ENCODE data around the gene ENOX1.

The ENOX1 gene

DNA sequence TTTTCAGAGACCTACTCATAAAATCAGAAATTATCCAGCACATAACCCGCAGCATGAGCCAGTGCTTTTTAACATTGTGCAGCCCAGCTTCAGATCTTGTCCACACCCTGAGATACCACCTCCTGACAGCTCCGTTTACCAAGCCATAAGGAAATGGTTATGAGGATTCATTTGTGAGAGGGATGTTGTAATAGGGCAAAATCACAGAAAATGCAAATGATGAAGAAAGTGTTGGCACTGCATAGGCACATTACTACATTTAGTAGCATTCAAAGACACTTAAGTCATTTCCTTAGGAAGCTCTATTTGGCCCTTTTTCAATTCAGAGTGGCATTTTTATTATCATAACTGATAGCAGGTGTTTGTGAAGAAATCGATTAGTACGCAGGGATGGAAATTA lies 485.9 kb downstream of the ENOX1 start:
- TF ChIP-seq, protein P1, sequence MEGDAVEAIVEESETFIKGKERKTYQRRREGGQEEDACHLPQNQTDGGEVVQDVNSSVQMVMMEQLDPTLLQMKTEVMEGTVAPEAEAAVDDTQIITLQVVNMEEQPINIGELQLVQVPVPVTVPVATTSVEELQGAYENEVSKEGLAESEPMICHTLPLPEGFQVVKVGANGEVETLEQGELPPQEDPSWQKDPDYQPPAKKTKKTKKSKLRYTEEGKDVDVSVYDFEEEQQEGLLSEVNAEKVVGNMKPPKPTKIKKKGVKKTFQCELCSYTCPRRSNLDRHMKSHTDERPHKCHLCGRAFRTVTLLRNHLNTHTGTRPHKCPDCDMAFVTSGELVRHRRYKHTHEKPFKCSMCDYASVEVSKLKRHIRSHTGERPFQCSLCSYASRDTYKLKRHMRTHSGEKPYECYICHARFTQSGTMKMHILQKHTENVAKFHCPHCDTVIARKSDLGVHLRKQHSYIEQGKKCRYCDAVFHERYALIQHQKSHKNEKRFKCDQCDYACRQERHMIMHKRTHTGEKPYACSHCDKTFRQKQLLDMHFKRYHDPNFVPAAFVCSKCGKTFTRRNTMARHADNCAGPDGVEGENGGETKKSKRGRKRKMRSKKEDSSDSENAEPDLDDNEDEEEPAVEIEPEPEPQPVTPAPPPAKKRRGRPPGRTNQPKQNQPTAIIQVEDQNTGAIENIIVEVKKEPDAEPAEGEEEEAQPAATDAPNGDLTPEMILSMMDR (IDR thresholded peaks at IDR 0.05; ENCODE audit: low read depth, low read length) = no peak
- no peak overlapping the region for H3K4me3 ChIP-seq (ENCODE audit: low read depth, low read length)
- no peak for DNase-seq (ENCODE audit: low read depth, low spot score)
- in situ Hi-C loops (cut with HindIII; ENCODE audit: low sequenced_read_pairs) = no loop called here

DNA sequence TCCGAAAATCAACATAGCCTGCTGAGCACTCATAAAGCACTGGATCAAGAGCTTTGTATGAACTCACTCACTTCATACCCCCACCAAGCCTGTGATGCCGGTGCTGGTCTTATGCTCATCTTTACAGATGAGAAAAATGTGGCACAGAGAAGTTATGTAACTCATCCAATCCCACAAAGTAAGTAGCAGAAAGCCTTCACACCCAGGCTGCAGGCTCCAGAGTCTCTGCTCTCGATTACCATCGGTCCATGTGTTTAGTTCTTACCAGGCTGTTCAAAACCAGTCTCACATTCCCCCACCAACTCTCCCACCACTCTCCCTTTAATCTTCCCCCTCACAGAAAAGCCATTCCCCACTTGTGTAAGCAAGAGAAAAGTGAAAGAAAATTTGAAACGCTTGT lies 487.4 kb downstream of the ENOX1 start:
- DNase-seq (ENCODE audit: low read depth, low spot score) = no peak
- H3K4me3 ChIP-seq (ENCODE audit: low read depth, low read length) = no peak overlapping the region
- in situ Hi-C loops (cut with HindIII; ENCODE audit: low sequenced_read_pairs) = no loop called here
- TF ChIP-seq, protein P1 (IDR thresholded peaks at IDR 0.05; ENCODE audit: low read depth, low read length) = no peak

DNA sequence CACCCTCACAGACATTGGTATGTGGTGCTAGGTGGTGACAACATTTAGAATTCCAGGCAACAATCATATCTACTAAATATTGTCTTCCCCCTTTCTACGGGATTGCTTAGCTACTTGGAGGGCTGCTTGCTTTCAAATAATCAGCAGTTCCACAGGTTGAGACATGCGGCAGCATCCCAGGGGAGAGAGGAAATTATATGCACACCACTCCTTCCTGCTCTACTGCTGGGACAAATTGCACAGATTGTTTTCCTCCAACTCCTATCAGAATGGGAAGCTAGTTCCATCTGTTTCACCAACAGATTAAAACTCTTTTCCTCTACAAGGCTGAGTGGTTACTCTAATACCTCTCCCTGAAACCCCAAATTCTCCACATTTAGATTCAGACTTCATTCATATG lies 488.0 kb downstream of the ENOX1 start:
- in situ Hi-C loops (cut with HindIII; ENCODE audit: low sequenced_read_pairs) = no loop called here
- no peak for DNase-seq (ENCODE audit: low read depth, low spot score)
- no peak overlapping the region for H3K4me3 ChIP-seq (ENCODE audit: low read depth, low read length)
- TF ChIP-seq, protein P1 (IDR thresholded peaks at IDR 0.05; ENCODE audit: low read depth, low read length) = no peak

DNA sequence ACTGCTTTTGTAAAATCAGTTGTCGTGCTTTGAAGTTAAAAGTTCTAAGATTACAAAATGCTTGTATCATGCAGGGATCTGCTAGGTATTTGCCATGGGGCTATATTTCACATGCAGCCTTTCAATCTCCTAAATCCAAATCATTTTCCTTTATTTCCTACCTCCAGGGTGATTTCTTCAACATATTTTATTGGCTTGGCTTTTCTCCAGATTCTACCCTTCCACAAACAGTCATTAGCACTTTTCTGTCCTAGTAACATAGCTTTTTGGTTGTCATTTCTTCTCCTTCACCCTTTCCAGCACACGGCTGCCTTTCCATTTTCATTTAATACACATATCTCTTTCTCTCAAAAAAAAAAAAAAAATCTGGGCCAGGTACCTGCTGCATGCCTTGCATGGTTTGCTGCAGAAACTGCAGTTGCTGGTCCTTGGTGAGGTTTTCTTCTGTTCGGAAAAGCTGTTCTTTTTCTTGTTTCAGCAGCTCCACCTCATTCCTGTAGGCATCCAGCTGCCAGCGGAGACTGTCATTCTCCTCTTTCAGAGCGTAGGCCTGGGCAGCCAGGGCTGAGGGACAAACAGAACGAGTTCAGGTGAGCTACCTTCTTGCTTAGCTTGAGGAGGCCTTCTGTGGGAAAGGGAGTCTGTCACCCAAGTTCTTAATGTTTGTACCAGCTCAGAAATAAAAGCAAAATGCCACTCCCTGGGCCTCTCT lies 488.6 kb downstream of the ENOX1 start:
- no peak overlapping the region for H3K4me3 ChIP-seq (ENCODE audit: low read depth, low read length)
- DNase-seq (ENCODE audit: low read depth, low spot score) = no peak
- TF ChIP-seq, protein P1 (IDR thresholded peaks at IDR 0.05; ENCODE audit: low read depth, low read length) = no peak
- in situ Hi-C loops (cut with HindIII; ENCODE audit: low sequenced_read_pairs) = no loop called here

DNA sequence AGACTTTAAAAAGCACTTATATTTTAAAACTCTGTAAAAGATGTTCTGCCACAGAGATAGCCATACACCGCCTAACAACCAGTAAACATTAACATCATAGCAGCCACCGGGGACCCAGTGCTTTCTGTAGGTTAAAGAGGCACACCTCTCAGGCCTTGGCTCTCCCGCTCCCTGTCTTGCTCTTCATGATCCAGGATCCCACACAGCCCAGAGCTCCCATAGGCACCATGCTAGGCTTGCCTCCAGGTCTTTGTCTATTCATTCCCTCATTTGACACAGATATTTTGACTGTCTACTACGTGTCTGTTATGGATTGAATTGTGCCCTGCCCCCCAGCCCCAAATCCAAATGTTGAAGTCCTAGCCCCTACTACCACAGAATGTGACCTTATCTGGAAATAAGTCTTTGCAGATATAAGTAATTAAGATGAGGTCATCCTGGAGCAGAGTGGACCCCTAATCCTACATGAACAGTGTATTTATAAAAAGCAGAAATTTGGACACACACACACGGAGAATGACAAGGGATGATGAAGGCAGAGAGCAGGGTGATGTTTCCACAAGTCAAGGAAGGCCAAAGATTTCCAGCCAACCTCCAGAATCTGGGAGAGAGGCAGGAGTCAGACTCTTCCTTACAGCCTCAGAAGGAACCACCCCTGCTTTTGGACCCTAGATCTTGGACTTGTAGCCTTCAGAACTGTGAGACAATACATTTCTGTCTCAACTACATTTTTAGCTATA lies 490.8 kb downstream of the ENOX1 start:
- in situ Hi-C loops (cut with HindIII; ENCODE audit: low sequenced_read_pairs) = no loop called here
- DNase-seq (ENCODE audit: low read depth, low spot score) = no peak
- TF ChIP-seq, protein P1 (IDR thresholded peaks at IDR 0.05; ENCODE audit: low read depth, low read length) = no peak
- no peak overlapping the region for H3K4me3 ChIP-seq (ENCODE audit: low read depth, low read length)

DNA sequence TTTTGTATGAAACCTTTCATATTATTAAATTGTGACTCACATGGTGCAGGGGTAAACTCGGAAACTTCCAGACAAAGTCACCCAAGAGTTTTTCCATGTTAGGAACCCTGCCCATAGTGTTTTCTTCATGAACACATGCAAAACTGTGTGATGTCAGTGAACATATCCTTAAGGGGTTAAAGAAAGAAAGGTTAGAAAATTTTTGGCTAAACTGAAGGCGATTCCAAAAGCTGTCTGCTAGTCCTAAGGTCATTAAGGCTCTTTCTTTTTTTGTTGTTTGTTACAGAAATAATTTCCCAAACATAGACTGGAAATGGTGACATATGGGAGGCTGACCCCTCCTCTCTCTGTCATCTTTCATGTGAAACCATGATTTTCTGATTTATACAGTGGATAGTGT lies 491.5 kb downstream of the ENOX1 start:
- in situ Hi-C loops (cut with HindIII; ENCODE audit: low sequenced_read_pairs) = no loop called here
- no peak overlapping the region for H3K4me3 ChIP-seq (ENCODE audit: low read depth, low read length)
- no peak for DNase-seq (ENCODE audit: low read depth, low spot score)
- TF ChIP-seq, protein P1 (IDR thresholded peaks at IDR 0.05; ENCODE audit: low read depth, low read length) = no peak
